Myocyte (in vitro differentiated cells): ENCODE results near the gene RPTOR. TPM values are rescaled to one million over a fixed set of nuclear protein-coding genes. Genes with fewer than 3 reads are reported as not detected.
"Not testable (repeated sequence)": the region's sequence is repeated elsewhere in the genome, so short reads cannot be mapped to it uniquely, and the experiment has no call there.

Experiments
- DNase-seq: peaks from one replicate; pipeline ENCODE4 v3.0.0-alpha.2; 2012; ENCODE audit warnings: low read depth
- total RNA-seq: library from RNA; depleted of rRNA; stranded (reverse); fragments of >200 nt; gene quantifications from 2 replicates; pipeline ENCODE4 v1.2.3, GENCODE V29; 2014

RPTOR gene
- total RNA-seq, 1 donor from 2014 or later: 18.0 TPM

- no peak for DNase-seq
These were observed 249.8 kb downstream of the RPTOR start for GRCh38 chr17:80794281-80795089.

DNA sequence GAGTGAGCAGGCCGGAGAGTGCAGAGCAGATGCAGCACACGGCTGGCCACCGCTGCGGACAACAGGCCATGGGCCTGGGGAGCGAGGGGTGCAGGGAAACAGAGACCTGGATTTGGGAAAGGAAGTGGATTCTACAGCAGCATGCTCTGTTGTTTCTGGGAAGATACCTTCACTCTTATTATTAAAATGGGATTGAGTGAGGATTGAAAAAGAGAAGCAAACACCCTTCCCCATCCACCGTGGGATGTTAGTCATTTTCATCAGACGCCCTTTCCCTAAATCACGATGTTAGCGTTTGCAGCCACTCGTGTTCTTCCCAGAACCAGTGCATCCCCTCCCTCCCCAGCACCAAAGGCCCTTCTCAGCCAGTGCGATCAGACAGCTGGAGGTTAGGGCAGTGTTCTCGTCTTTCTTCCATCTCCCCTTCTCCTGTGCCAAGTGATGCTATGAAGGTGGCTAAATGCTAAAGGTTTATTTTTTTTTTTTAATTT, 250.5 kb downstream of the RPTOR start:
- no peak for DNase-seq

- DNase-seq: no peak
These were observed 251.1 kb downstream of the RPTOR start for GRCh38 chr17:80795754-80796153.

DNA sequence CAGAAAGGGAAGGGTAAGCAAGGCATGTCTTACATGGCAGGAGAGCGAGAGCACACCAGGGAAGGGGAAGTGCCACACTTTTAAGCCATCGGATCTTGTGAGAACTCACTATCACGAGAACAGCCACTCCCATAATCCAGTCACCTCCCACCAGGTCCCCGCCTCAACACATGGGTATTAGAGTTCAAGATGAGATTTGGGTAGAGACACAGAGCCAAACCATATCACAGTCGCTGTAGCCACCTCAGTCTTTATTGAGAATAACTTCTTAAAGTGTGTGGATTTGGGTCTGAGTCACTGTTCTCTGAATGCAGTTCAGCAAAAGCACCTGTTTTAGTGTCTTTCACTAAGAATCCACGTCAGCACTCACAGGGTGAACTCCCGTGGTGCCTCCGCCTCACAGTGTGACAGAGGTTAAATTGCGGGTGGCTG, 251.8 kb downstream of the RPTOR start:
- no peak for DNase-seq

GRCh38 chr17:80797222-80797621, 252.6 kb downstream of the RPTOR start:
- not testable (repeated sequence) for DNase-seq

DNA sequence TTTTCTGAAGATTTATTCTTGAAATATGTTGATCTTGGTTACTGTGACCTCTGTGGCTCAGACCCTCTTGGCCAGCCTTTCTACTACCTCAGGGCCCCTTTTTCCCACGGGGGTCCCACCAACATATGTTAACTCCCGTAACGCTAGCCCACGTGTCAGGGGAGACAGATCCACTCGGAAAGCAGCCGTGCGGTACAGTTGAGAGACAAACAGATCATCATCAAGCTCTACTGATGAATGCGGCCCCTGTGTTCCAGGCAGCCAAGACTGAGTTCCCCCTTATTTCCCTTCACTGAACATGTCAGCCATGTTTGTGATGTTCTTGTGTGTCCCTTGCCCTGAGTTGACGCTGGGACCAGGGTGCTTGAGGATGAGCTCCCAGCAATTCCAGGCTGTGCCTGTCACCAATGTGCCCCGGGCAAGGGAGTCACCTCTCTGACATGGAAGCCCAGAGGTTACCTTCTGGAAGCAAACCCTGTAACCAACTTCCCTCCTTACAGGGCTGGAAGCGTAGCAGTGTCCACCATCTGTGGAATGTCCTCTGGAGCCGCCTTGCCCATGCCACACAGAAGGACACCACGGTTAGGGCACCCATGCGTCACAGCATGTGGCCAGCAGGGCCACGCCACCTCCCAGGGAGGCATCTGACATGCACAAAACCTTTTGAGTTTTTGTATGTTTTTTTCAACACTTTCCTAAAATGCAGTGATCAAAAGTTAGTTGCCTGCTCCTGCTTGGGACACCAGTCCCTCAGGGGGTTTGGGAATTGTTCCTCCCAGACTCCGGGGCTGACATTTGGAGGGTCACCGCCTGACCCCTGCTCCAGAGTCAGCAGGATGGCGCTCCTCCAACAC, 253.3 kb downstream of the RPTOR start:
- DNase-seq: no peak

GRCh38 chr17:80798595-80799537, 254.2 kb downstream of the RPTOR start:
- DNase-seq: no peak

DNA sequence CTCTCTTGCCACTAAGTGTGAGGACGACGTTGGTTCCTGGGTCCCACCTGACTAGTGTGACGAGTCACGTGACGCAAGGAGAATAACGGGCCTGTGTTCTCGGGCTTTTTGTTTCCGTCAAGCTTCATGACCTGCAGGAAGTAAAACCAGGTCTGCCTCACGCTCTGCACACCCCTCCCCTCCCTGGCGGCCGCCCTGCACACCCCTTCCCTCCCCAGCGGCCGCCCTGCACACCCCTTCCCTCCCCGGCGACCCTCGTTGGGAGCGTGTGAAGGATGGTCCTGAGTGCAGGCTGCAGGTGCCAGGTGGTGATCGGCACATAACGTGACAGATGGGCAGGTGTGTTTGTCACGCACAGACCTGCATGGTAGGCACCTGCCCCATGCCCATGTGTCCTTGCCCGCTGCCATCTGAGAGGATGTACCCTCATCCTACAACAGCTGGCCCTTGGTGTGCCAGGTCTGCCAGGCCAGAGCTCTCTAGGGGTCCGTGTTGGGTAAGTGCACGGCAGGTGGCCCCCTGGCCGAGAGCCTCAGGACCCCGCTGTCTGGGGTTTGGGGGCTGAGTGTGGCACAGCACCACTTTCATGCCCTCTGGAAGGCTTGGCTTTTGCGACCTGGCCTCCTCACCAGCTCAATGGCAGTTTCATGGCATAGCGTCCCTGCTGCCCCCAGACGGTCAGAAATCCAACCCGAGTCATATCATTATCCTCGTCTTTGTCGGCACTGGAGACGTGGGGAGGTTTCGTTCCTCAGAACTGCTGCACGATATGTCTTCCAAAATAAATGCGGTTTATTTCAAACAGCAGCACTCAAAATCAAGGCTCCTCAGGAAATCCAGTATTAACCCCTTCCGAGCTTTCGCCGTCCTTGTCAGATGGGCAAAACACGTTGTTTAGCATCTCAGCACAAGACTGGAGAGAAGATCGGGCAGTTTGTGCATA, 255.2 kb downstream of the RPTOR start:
- DNase-seq: no peak

DNA sequence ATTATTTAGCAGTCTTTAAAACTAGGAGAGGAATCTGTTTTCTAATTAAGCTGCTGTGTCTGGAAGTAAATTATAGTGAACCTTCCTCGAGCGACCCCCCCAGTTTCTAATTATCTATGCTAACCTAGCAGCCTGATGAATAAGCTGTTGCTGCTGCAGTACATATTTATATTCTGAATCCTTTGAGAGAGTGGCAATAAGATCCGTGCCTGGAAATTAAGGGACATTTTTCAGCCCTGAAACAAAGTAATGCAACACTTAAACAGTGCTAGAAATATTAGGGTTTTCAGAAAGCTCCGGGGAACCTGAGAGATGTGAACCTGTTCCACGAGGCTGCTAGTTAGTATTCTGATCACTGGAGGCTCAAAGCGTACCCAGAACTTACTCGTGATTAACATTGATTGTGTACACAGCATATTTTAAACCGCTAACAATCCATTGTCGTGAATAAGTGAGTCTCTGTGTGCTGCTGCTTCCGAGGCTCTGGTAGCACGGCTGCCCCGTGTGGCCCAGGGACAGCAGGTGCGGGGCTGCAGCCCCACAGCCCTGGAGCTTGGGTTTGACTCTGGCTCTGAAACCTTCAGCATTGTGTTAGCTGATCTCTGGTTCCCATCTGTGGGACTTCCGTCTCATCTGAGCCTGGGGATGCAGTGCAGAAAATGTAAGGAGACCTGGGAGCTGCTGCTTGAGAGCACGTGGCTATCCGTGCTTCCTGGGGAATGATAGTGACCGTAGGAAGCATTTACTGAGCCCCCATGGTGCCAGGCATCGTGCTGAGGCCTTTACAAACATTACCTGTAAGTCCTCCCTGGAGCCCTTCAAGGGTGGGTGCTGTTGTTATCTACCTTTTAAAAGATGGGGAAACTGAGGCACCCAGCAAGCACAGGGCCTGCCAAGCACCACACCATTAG, 256.1 kb downstream of the RPTOR start:
- no peak for DNase-seq

DNA sequence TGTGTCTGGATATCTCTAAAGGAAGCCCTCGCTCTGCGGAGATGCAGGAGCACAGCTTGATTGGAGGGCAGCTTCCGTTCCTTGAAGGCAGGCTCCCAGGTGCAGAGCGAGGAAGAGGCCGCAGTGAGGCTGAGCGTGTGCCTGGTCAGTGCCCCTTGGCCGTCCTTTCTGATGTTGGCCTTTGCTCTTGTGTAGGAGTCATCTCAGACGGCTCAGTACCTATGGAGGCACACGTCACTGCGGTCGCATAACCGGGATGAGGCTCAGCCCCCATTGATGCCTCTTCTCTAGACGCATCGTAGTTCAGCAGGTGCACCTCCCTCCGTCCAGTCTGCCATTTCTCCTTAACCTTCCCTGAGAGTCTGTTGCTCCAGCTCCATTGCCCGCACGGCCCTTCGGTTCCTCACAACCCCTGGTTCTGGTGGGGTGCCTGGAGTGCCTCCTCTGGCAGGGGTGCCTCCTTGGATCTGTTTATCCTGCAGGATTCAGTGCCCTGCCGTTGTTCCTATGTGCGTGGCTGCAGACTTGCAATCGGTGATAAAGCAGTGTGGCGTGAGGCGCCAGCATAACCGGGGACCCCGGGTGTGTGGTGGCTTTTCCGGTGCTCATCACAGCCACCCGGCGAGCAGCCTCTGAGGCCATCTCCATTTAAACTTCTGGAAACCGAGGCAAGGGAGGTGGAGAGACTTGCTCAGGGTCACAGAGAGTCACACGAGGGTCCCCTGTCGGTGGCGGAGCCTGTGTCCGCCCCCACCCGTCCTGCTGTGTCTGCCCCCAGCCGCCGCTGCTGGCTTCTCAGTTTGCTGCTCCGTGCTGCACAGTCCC, 258.2 kb downstream of the RPTOR start:
- no peak for DNase-seq

- no peak for DNase-seq
These were observed 259.1 kb downstream of the RPTOR start for GRCh38 chr17:80803451-80804428.

DNA sequence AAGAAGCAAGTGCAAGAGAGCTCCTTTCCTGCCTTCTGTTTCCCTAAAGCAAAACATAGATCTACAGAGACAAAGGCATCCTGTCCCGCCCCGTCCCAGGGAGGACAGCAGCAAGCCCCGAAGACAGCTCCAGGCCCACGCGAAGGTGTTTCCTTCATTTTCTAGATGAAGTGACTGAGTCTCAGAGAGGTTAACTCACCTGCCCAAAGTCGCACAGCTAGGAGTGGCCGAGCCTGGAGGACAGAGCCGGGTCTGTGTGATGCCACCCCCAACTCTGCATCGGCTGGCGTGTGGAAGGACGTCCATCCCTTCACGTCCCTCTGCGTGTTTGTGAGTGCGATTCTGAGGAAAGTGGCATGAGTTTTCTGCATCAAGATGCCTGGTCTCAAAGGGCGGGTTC, 259.8 kb downstream of the RPTOR start:
- no peak for DNase-seq

DNA sequence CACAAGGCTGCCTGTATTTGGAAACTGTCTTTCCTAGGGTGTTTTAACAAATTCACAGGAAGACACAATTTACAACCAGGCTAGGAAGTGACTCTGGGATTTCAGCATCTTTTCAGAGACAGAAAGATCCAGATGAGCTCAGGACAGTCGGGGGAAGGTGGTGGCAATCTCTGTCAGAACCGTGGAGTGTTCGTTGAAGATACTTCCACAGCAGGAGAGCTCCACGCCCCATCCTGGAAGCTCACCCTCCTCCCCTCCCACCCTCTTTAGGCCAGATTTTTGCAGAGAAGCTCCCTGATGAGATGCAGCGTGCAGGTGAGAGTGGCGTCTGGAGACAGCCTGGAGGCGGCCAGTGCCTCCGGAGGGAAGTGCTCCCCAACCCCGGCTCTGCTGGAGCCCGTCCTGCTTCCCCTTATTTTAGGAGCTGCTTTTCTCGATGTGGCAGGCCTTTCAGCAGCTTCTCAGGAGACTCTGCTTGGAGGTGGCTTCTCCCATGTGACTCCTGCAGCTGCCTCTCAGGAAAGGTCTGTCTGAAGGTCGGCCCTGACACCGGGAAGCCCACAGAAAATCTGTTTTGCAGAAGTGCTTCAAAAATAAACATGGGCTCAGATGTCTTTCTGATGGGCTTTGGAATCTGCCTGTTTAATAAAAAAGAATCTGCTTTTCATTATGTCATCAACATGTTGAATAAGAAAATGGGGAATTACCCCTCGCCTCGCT, 260.6 kb downstream of the RPTOR start:
- no peak for DNase-seq

DNA sequence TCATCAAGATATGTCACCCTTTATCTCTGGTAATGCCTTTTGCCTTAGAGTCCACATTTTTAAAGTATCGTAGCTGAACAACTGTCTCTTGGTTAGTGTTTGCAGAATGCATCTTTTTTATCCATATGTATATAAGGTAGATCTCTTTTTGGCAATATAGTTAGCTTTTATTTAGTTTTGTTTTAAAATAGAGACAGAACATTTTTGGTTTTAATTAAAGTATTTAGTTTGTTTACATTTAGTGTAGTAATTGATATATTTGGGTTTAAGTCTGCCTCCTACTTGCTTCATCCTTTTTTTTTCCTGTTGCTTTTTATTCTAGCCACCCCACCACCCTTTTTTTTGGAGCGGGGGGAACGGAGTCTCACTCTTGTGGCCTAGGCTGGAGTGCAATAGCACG, 262.4 kb downstream of the RPTOR start:
- DNase-seq: no peak

GRCh38 chr17:80807882-80808281, 263.2 kb downstream of the RPTOR start:
- no peak for DNase-seq
